ENCODE measurements around the gene PLXDC2. TPM values are rescaled to one million over a fixed set of nuclear protein-coding genes. Genes with fewer than 3 reads are reported as not detected.
A peak's percentile ranks its signal among the peaks of the same experiment; 100 is the strongest.

PLXDC2 gene
- total RNA-seq, 3 donors from 2014 or later = 63.9 to 125 (median 101) TPM

DNA sequence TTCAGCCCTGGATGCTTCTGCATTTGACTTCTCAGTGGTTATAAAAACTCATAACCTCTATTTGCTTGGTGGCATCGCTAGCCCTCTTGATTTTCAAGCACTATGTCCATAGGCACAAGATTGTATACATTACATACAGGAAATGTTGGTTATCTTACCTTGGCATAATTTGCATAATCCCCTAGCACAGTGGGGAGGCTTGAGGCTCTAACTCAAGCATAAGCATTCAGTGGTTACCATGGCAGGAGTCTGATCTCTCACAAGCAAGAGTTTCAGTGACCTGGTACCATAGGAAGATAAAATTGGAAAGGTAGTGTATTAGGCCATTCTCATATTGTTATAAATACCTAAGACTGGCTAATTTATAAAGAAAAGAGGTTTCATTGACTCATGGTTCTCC, 121.8 kb downstream of the PLXDC2 start:
- Histone ChIP-seq H3K4me3 (no peak overlapping the region), H3K27me3 (no peaks in the 10 kb centered on the region), H3K9me3 (no peaks in the 10 kb centered on the region), H3K36me3 (no peaks in the 10 kb centered on the region), H3K4me1 (no peaks in the 10 kb centered on the region), H3K27ac (peak overlapping the region in 1 of 2 donors; percentile 9)
- TF ChIP-seq POLR2A (IDR thresholded peaks at IDR 0.05) (no peak), POLR2AphosphoS5 (IDR thresholded peaks at IDR 0.05) (no peak)
- TF ChIP-seq, protein P1, sequence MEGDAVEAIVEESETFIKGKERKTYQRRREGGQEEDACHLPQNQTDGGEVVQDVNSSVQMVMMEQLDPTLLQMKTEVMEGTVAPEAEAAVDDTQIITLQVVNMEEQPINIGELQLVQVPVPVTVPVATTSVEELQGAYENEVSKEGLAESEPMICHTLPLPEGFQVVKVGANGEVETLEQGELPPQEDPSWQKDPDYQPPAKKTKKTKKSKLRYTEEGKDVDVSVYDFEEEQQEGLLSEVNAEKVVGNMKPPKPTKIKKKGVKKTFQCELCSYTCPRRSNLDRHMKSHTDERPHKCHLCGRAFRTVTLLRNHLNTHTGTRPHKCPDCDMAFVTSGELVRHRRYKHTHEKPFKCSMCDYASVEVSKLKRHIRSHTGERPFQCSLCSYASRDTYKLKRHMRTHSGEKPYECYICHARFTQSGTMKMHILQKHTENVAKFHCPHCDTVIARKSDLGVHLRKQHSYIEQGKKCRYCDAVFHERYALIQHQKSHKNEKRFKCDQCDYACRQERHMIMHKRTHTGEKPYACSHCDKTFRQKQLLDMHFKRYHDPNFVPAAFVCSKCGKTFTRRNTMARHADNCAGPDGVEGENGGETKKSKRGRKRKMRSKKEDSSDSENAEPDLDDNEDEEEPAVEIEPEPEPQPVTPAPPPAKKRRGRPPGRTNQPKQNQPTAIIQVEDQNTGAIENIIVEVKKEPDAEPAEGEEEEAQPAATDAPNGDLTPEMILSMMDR (IDR thresholded peaks at IDR 0.05) = no peak
- intact Hi-C loops (cut with DNase I; ENCODE audit: low total_unique reads) = no loop called here
- no peak for DNase-seq (ENCODE audit: low spot score in 2 of 2)

DNA sequence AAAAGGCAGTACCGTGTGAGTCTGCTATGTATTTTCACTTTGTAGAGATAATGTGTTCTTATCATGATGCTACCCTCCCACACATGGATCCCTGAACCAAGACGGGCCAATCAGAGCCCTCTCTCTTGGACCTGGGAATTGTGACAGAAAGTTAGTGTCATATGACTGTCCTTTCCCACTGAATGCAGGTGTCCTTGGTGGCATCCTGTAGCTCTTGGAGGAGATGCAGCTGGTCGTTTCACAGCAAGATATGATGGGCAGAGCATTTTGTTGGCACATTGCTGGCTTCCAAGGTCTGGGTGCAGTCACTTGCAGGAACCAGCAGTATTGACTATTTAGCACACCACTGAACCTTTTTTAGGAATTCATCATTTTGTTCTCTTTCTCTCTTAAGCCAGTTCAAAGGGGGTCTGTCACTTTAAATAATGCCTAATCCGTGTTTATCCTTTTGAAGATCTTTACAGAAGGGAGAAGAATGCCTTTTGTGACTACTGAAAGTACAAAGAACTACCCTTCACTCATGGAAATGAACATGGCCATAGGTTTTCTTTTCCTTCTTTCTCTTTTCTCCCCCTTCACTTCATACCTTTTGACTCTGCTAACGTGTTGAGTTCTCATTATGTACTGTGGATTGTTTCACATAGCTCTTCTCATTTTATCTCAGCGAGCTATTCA, 125.1 kb downstream of the PLXDC2 start:
- DNase-seq (ENCODE audit: low spot score in 2 of 2) = no peak
- H3K4me1 ChIP-seq = peaks cover 0 to 5% of the 10 kb centered on the region in 2 donors
- no peak for TF ChIP-seq POLR2A (IDR thresholded peaks at IDR 0.05)
- TF ChIP-seq POLR2AphosphoS5 (IDR thresholded peaks at IDR 0.05) = no peak
- TF ChIP-seq, protein P1 (IDR thresholded peaks at IDR 0.05) = no peak
- H3K4me3 ChIP-seq = no peak overlapping the region
- no peak overlapping the region for H3K27ac ChIP-seq
- H3K27me3 ChIP-seq = no peaks in the 10 kb centered on the region
- no peaks in the 10 kb centered on the region for H3K36me3 ChIP-seq
- no peaks in the 10 kb centered on the region for H3K9me3 ChIP-seq
- intact Hi-C loops (cut with DNase I; ENCODE audit: low total_unique reads) = no loop called here

DNA sequence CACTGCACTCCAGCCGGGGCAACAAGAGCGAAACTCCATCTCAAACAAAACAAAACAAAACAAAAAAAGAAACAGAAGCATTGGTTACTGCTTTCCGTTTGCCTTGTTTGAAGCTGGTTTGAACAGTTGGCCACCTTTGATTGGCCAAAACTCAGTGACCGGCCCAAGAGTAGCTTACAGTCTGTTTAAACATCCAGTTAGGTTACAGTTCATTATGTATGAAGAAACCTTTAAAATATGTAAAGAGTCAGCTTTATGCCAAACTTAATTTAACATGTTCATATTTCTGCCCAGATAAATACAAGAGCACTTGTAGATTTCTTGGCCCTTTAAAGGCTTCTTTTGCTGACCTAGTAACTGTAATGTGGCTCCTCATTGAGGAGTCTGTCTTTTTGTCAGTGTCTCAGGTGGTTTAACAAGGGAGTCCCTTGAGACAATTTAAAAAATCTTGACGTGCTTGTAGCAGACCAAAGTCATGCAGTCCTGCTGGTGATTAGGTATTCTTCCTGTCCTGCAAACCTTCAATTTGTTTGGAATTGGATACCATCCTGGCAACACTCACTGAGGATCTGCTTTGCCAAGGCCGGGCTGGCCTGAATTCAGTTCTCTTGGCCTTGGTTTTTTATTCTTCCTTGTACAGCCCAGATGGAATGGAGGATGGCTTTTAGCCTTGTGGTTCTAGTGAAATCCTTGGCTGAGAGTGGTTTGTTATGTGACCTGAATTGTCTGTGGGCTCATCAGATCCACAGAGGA, 128.9 kb downstream of the PLXDC2 start:
- intact Hi-C loops (cut with DNase I; ENCODE audit: low total_unique reads) = no loop called here

GRCh38 chr10:19946245-19946644, 130.0 kb downstream of the PLXDC2 start:
- Histone ChIP-seq H3K36me3 (no peaks in the 10 kb centered on the region), H3K4me1 (peaks cover 0 to 5% of the 10 kb centered on the region in 2 donors), H3K27ac (peak overlapping the region; percentile 75 to 76), H3K9me3 (no peaks in the 10 kb centered on the region), H3K4me3 (no peak overlapping the region), H3K27me3 (no peaks in the 10 kb centered on the region)
- intact Hi-C loops (cut with DNase I; ENCODE audit: low total_unique reads) = no loop called here
- no peak for TF ChIP-seq POLR2AphosphoS5 (IDR thresholded peaks at IDR 0.05)
- TF ChIP-seq, protein P1 (IDR thresholded peaks at IDR 0.05) = no peak
- TF ChIP-seq POLR2A (IDR thresholded peaks at IDR 0.05) = no peak
- no peak for DNase-seq (ENCODE audit: low spot score in 2 of 2)

More for the DNA sequence above, 128.9 kb downstream of the PLXDC2 start:
- Histone ChIP-seq H3K36me3 (no peaks in the 10 kb centered on the region), H3K4me3 (no peak overlapping the region), H3K27me3 (no peaks in the 10 kb centered on the region), H3K27ac (peak overlapping the region; percentile 75 to 76), H3K4me1 (peaks cover 0 to 5% of the 10 kb centered on the region in 2 donors), H3K9me3 (no peaks in the 10 kb centered on the region)
- peak in 1 of 2 donors; percentile 79 for DNase-seq (ENCODE audit: low spot score in 2 of 2)
- TF ChIP-seq POLR2AphosphoS5 (IDR thresholded peaks at IDR 0.05) (peak in 2 of 3 donors; percentile 28 to 51), POLR2A (IDR thresholded peaks at IDR 0.05) (no peak)

DNA sequence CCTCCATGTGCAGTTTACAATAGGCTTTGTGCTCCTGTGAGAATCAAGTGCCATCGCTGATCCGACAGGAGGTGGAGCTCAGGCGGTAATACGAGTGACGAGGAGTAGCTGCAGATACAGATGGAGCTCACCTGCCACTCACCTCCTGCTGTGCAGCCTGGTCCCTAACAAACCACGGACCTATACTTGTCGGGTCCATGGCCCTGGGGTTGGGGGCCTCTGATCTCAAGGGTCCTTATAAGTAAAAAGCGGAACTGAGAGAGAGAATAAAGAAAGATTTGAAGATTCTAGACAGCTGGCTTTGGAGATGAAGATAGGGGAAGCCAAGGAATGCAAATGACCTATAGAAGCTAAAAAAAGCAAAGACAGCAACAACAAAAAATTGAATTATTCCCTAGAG, 130.6 kb downstream of the PLXDC2 start:
- Histone ChIP-seq H3K27ac (peak overlapping the region; percentile 70 to 76), H3K4me1 (peaks cover 0 to 5% of the 10 kb centered on the region in 2 donors)

More for the DNA sequence above, 130.6 kb downstream of the PLXDC2 start:
- intact Hi-C loops (cut with DNase I; ENCODE audit: low total_unique reads) = no loop called here
- H3K9me3 ChIP-seq = no peaks in the 10 kb centered on the region
- no peak for DNase-seq (ENCODE audit: low spot score in 2 of 2)
- H3K36me3 ChIP-seq = no peaks in the 10 kb centered on the region
- no peaks in the 10 kb centered on the region for H3K27me3 ChIP-seq
- TF ChIP-seq, protein P1 (IDR thresholded peaks at IDR 0.05) = no peak
- TF ChIP-seq POLR2AphosphoS5 (IDR thresholded peaks at IDR 0.05) = no peak
- no peak for TF ChIP-seq POLR2A (IDR thresholded peaks at IDR 0.05)
- no peak overlapping the region for H3K4me3 ChIP-seq
